HFF-Myc (cell line): ENCODE results near the gene GPR183.

ENCODE experiments used
- DNase-seq: peaks from one replicate; pipeline ENCODE4 v3.0.0-alpha.2; 2011; ENCODE audit warnings: low read depth; ENCODE audit errors: extremely low read depth
- H3K4me3 ChIP-seq: replicated peaks from 2 replicates; pipeline ENCODE4 v1.5.1; 2011; ENCODE audit warnings: low read depth, mild to moderate bottlenecking, control low read depth, low read length
- TF ChIP-seq, protein P1 (sequence below): IDR thresholded peaks from 2 replicates; pipeline ENCODE4 v1.5.1; 2012; ENCODE audit warnings: mild to moderate bottlenecking, low read depth, low read length, control low read depth; ENCODE audit errors: missing control alignments

The GPR183 gene, protein sequence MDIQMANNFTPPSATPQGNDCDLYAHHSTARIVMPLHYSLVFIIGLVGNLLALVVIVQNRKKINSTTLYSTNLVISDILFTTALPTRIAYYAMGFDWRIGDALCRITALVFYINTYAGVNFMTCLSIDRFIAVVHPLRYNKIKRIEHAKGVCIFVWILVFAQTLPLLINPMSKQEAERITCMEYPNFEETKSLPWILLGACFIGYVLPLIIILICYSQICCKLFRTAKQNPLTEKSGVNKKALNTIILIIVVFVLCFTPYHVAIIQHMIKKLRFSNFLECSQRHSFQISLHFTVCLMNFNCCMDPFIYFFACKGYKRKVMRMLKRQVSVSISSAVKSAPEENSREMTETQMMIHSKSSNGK

DNA sequence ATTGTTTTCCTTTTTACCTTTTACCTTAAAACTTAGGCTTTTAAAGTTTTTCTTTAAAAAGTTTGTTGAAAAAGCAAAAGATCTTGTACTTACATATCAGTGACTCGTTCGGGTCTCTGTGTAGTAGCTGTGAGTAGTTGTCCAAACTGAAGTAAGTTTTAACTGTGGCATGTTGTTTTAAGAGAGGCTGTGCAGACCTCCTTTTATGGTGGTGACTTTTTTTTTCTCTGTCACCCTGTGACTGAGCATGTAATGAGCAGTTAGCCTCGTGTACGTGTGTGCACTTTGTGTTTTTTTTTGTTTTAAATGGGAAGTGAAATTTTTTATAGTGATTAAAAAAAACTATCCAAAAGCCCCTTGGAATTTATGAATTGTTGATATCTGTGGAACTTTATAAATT lies at the start of gene GPR183:
Gene GPR183 (minus strand): TSS at position 153 of the 400 bp plus-strand sequence. CDS start 11,254 bp downstream, outside the sequence.
- DNase-seq: no peak
- no peak within 1 kb of the TSS for H3K4me3 ChIP-seq

DNA sequence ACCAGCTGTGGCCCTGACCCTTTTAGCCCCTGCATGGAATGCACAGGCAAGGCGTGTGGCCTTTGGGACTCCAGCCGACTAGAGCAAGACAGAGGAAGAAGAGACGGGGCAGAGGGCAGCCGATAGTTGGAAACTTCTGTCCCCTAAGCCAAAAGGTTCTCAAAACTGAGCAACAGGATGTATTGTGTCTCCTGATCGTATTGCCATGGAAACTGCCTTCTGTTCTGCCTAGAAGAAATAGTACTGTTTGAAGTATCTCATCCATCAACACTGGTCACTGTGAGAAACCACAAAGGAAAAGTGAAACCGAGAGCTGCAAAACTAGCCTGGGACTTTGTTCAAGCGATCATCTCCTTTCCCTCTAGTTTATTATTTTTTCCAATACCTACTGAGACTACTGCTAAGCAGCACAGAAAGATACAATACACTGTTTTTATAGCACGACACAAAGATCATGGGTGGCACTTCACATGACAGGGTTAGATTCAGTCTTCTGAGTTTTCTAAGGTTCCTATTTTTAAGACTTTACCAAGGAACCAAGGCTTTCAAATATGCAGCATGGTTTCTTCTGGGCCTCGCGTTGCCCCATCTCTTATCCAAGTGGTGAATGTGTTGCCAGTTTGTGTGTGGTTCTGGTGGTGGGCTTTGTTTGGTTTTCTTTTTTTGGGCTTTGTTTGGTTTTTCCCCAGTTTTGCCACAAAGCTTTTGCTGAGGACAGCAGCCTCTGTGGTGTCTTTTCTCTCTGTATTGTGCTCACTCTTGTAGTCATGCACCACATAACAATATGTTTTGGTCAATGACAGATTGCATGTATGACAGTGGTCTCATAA lies 49.3 kb upstream of the GPR183 start:
- TF ChIP-seq, protein P1, sequence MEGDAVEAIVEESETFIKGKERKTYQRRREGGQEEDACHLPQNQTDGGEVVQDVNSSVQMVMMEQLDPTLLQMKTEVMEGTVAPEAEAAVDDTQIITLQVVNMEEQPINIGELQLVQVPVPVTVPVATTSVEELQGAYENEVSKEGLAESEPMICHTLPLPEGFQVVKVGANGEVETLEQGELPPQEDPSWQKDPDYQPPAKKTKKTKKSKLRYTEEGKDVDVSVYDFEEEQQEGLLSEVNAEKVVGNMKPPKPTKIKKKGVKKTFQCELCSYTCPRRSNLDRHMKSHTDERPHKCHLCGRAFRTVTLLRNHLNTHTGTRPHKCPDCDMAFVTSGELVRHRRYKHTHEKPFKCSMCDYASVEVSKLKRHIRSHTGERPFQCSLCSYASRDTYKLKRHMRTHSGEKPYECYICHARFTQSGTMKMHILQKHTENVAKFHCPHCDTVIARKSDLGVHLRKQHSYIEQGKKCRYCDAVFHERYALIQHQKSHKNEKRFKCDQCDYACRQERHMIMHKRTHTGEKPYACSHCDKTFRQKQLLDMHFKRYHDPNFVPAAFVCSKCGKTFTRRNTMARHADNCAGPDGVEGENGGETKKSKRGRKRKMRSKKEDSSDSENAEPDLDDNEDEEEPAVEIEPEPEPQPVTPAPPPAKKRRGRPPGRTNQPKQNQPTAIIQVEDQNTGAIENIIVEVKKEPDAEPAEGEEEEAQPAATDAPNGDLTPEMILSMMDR: no peak
- H3K4me3 ChIP-seq: no peak overlapping the region
- DNase-seq: no peak

More for the DNA sequence above, at the start of gene GPR183:
- TF ChIP-seq, protein P1: no peak

DNA sequence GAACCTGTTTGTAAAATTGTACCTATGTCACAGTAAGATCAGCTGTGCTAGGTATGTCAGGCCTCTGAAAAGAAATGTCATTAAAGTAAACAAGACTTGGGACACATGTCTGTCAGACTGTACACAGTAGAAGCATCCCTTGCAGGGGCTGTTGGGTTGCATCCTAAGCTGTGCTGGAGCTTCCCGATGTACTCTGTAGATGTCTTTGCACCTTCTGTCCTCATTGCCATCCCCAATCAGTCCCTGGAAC lies 48.7 kb upstream of the GPR183 start:
- TF ChIP-seq, protein P1: no peak
- no peak overlapping the region for H3K4me3 ChIP-seq
- no peak for DNase-seq

DNA sequence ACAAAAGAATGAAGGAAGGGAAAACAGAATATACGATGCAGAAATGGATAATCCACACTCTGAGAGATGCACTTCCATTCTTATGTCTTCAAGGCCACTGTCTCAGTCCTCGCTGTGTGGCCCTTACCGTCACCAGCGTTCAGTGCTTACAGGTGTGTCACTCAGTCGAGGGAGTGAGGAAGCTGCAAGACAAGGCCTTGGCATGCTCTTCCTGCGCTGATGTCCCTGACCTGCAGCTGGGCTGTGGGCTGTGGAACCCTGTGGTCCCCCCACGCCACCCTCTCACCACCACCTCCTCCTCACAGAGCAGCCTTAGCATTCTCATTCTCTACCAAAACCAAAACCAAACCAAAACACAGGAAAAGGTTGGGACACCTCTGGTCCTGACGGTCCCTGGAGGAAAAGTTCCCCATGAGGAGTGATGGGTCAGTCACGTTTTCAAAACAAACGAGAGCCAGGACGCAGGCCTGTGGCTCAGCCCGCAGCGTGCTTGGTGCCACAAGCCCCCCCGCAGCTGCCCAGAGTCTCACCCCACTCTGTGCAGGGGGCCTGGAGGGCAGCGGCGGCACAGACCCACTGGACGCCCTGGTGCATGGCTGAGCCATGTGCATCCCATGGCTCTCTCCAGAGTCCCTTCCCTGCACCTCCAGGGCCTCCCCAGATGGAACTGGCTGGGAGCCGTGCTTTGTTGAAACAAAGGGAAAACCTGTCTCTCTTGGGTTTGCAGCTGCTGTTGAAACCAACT lies 48.2 kb upstream of the GPR183 start:
- H3K4me3 ChIP-seq: no peak overlapping the region
- DNase-seq: no peak
- TF ChIP-seq, protein P1: no peak

DNA sequence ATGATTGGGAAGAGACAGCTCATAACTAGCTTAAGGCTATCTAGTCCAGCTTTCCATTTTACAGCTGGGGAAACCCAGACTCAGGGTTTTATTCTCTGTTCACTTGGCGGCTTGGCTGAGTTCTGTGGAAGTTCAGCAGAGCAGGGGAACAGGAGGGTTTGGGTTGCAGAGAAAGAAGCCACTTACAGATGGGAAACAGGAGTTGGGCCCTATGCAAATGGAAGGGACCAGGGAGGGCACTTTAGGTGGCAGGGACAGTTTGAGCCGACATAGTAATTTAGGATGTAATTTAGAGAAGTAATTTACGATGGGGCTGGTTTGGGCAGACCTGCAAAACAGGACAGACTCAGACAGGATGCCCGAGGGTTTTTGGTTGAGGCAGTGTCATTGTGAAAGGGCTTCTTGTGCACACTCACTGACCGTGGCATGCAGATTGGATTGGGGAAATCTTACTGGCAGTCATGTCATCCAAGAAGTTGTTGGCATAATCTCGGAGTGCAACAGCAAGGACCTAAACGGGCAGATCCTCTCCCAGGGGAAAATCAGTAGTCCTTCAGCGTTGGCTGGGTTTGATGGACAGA lies 47.3 kb upstream of the GPR183 start:
- TF ChIP-seq, protein P1: no peak
- no peak overlapping the region for H3K4me3 ChIP-seq
- DNase-seq: no peak

DNA sequence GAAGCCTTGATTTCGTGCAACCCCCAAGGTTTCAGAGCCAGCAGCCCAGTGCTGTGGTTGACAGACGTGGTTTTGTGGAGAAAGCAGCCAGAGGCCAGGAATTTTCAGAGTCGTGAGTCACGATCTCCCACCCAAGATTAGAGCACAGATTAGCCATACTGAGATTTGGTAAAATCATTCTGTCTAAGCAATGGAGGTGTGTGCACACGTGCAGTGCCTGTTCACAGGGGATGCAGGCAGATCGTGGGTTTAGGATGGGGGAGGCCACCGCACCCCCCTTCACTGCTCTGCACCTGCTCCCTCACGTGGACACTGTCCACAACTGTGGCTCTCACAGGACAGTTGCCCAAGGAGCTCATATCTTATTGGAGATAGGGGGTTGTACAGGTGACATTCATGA lies 46.6 kb upstream of the GPR183 start:
- no peak overlapping the region for H3K4me3 ChIP-seq
- TF ChIP-seq, protein P1: no peak
- no peak for DNase-seq
